GM23248 (cell line): ENCODE results near the gene FAM168B.

Source experiments
- EZH2 ChIP-seq: fragments of 200-600 bp; sonication (generic); IDR thresholded peaks from 2 replicates; pipeline ENCODE4 v1.6.1; 2018; ENCODE audit warnings: antibody characterized with exemption, mild to moderate bottlenecking; ENCODE audit not compliant: insufficient read depth, poor library complexity, severe bottlenecking
- EZH2phosphoT487 ChIP-seq: fragments of 200-600 bp; sonication (generic); IDR thresholded peaks from 2 replicates; pipeline ENCODE4 v1.6.1; 2018; ENCODE audit warnings: antibody characterized with exemption, moderate library complexity, mild to moderate bottlenecking, low read depth; ENCODE audit not compliant: insufficient read depth

GRCh38 chr2:131042148-131042775 is 51.0 kb downstream of the FAM168B start:
- TF ChIP-seq EZH2 (no peak), EZH2phosphoT487 (no peak)
